Measurements from ENCODE around the gene CLEC3B.
"Not testable (repeated sequence)": the region's sequence is repeated elsewhere in the genome, so short reads cannot be mapped to it uniquely, and the experiment has no call there.

Gene CLEC3B

GRCh38 chr3:45026038-45026437 is at the start of gene CLEC3B:
TSS of gene CLEC3B (plus strand) at chr3:45026303. CDS start at chr3:45026363, 60 bp downstream.
- DNase-seq: no peak

GRCh38 chr3:44981220-44981619 is 44.9 kb upstream of the CLEC3B start:
- no peak for DNase-seq

DNA sequence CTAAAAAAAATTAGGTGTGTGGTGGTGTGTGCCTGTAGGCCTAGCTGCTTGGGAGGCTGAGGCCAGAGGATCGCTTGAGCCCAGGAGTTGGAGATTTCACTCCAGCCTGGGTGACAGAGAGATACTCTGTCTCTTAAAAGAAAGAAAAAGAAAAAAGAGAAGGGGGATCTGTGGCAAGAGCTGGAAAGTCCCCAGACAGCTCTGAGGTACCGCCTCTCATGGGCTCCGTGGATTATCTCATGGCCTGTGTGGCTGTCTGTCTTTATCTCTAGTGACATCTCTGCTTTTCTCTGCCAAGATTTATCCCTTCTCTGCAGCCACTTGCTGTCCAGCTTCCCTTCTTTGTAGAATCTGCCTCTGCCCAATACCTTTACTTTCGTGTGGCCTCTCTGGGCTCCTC is 44.4 kb upstream of the CLEC3B start:
- DNase-seq: no peak

DNA sequence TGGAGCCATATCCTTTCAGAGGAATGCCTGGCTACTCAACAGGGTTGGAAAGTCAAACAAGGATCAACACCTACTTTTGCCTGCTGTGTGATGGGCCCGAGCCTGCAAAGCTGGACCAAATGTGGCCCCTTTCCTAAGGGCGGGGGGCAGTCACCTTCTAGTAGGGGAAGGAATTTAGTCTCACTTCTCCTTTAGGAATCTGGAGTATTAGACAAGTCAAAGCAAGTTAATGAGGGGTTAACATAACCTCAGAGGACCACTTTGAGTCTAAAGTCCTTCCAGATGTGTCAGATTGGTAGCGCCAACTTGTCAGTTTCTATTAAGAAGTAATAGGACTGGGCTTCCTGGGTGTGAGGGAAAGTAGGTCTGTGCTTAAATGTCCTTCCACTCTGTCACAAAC is 43.3 kb upstream of the CLEC3B start:
- no peak for DNase-seq

GRCh38 chr3:44983484-44983941 is 42.6 kb upstream of the CLEC3B start:
- DNase-seq: no peak

DNA sequence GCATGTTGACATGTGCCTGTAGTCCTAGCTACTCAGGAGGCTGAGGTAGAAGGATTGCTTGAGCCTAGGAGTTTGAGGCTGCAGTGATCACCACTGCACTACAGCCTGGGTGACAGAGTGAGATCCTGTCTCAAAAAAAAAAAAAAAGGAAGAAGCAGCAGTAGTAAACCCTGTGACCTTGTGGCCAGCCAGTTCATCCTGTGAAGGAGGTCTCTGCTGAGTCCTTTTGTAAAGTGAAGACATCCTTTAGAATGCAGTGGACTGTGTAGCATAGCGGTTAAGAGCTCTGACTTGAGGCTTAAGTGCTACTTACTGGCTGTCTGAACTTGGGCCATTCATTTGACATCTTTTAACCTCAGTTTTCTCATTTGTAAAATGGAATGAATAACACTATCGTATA is 41.8 kb upstream of the CLEC3B start:
- DNase-seq: no peak

DNA sequence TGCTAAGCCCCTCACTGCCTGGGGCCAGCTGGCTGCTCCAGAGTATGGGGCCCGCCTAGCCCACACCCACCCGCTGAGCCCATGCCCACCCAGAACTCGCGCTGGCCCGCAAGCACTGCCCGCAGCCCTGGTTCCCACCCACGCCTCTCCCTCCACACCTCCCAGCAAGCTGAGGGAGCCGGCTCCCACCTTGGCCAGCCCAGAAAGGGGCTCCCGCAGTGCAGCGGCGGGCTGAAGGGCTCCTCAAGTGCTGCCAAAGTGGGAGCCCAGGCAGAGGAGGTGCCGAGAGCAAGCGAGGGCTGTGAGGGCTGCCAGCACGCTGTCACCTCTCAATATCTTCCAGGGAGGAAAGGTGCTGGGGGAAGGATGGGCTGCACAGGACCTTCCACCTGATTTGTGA is 39.8 kb upstream of the CLEC3B start:
- not testable (repeated sequence) for DNase-seq

GRCh38 chr3:44987332-44987731 is 38.8 kb upstream of the CLEC3B start:
- no peak for DNase-seq

GRCh38 chr3:44988073-44988472 is 38.0 kb upstream of the CLEC3B start:
- no peak for DNase-seq

DNA sequence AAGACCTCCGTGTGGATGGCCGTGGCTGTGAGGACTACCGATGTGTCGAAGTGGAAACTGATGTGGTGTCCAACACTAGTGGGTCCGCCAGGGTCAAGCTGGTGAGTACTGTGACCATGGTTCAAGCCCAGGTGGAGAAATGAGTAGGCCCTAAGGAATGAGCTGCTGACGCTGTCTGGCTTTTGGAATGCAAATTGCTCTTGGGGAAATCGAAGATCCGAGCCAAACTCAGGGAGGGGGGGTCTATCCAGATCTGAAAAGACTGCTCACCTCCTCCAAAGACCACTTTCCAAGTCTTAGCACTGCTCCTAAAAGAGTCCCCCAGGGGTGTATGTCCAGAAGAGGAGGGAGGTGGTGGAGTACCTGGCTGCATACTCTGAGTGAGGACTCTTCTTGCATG is 37.0 kb upstream of the CLEC3B start:
- no peak for DNase-seq

DNA sequence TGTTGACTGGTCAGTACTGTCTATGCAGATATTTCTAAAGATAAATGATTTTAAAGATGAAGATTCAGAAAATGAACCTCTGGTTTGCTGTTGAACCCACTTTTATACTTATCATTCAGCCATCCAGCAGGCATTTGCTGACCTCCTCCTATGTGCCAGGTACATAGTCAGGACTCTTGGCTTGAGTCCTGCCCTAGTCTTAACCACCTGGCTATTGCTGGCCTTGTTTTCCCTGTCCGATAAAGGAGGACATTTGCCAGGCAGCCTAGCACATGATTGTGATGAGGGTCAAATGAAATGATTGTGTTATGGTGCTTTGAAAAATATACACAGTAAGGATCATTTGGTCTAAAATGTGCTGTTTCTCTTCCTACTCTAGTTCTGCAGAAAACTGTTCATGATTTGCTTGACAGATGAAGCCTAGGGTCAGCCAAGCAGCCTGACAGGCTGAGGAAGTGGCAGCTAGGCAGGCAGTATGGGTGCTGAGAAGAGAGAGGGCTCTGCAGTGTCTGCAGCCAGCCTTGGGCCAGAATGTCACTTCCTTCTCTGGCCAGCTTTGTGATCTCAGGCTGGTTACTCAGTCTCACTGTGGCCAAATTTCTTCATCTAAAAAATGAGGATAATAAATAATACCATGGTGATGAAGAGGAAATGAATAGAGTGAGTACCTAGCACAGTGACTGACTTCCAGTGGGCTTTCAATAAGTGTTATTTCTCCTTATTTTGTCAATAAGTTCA is 36.3 kb upstream of the CLEC3B start:
- DNase-seq: no peak

- DNase-seq: no peak
These were observed 34.8 kb upstream of the CLEC3B start for GRCh38 chr3:44991326-44991725.

DNA sequence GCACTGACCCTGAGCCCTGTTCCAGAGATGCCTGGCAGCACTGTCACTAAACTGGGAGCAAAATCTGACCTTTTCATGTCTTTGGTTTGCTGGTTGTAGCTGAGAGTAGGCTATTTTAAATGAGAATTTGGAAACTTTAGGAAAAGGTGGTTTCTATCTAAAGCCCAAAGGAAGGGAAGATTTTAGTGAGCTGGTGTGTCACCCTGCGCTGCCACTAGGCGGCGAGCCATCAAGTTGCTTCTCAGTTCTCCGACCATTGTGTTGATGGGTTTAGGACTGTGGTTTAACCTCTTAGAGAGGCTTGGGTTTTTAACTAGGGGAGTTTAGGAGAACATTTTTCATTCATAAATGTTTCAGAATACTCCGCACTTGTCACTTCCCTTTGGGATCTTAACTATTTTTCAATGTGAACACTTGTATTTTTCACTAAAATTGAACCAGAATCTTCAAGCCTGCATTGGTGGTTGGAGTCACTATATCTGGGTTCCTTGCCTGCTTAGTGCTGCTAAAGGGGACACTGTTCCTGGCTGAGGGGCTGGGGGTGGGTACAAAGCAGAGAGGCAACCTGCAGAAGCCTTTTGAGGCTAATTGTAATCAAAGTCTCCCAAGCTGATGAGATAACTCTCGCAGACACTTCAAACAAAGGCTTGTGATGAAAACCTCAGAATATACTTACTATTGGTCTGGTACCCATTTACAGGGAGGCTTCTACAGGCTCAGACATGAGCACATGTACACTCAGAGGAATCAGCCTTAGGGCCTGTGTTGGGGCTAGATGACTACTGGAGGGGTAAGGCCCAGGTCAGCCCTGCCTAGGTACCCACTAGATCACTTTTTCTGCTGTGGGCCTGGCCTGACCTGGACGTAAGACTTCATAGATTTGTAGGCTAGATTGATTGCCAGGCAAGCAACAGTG is 33.3 kb upstream of the CLEC3B start:
- DNase-seq: no peak

- DNase-seq: no peak
These were observed 32.5 kb upstream of the CLEC3B start for GRCh38 chr3:44993471-44994205.

DNA sequence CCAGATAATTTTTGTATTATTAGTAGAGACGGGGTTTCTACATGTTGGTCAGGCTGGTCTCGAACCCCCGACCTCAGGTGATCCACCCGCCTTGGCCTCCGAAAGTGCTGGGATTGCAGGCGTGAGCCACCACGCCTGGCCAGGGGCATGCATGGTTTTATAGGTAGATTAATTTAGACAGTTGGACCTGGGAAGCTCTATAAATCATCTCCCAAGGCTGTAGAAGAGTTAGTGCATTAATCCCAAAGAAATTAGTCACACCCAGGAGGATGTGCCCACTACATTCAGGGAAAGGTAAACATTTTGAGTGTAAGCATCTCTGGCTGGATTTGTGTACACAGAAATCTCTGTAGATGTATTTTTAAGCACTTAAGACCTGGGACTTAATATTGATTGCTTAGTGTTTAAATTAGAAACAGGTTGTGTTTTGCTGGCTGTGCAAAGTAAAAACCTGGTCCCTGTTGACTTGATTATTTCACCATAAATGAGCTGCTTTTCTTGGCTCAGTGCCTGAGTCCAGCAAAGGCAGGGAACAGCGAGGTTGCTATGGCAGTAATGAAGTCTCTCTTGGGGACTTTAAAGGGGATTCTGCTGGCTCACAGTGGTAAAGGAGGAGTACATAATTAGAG is 30.8 kb upstream of the CLEC3B start:
- DNase-seq: no peak

- no peak for DNase-seq
These were observed 29.5 kb upstream of the CLEC3B start for GRCh38 chr3:44996556-44996969.

- DNase-seq: no peak
These were observed 26.3 kb upstream of the CLEC3B start for GRCh38 chr3:44999782-45000181.

DNA sequence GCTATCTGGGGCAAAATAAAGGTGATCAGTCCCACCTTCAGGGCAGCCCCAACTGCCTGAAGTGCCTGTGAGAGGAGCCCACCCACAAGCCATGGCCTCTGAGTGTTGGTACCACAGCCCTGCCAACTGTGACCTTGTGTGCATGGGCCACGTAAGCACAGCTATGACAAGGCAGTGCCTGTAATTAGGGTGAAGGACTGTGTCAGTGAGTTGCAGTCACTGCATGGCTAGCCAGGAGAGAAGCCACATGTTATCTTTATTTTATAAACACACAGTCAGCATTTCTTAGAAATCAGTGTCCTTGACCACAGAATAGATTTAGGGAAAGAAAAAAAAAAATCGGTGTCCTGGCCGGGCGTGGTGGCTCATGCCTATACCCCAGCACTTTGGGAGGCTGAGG is 25.3 kb upstream of the CLEC3B start:
- DNase-seq: no peak

DNA sequence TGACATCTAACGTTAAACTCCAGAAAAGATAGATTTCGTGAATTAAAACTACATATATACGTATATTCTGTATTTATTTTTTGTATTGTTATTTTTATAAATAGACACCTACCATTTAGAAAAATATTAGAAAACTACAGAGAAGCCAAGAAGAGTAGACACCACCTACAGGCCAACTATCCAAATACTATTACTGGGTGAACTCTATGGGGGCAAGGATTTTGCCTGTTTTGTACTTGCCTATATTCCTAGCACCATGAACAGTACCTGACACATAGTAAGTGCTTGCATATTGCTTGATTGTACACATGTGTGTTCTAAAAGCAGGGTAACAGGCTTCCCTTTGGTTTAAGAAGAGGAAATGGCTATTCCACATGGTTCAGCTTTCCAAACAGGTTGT is 24.4 kb upstream of the CLEC3B start:
- no peak for DNase-seq

DNA sequence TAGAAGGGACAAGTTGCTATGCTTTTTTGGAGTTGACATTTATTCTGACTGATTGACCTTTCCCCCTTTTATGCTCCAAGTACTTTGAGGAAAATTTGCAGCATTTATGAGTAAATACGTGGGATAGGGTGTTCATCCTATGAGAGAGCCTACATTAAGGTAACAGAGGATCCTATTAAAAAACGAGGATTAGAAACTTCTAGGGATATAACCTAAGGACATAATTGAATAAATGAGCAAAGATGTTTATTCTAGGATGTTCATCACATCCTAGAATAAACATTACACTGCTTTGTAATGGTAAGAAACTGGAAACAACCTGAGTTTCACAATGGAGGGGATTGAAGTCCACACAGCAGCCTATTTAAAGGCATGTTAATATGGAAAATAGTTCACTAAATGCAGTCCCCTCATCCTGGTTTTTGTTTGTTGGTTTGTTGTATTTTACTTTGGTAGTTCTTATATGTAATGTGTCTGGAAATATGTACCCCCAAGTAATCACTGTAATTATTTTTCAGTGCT is 23.9 kb upstream of the CLEC3B start:
- no peak for DNase-seq

- no peak for DNase-seq
These were observed 23.4 kb upstream of the CLEC3B start for GRCh38 chr3:45002720-45003119.

DNA sequence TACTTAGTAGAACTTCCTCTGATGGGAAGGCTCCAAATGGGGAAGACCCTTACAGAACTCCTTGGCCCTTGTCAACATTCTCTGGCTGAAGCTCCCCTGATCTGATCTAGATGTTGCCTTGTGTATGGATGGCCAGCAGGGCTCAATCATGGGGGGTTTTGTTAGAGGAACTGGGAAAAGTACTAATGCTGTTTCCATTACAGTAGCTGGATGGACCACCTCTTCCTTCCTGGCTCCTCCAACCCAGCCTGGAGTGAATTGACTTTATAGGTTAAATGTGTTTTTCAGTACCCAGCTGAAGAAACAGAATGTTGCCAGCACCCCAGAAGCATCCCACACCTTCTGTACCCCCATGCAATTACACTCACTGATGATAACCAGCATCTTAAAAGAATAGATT is 22.7 kb upstream of the CLEC3B start:
- no peak for DNase-seq

- DNase-seq: no peak
These were observed 22.2 kb upstream of the CLEC3B start for GRCh38 chr3:45003859-45004258.
